ENCODE data around the gene ARAP1.

DNA sequence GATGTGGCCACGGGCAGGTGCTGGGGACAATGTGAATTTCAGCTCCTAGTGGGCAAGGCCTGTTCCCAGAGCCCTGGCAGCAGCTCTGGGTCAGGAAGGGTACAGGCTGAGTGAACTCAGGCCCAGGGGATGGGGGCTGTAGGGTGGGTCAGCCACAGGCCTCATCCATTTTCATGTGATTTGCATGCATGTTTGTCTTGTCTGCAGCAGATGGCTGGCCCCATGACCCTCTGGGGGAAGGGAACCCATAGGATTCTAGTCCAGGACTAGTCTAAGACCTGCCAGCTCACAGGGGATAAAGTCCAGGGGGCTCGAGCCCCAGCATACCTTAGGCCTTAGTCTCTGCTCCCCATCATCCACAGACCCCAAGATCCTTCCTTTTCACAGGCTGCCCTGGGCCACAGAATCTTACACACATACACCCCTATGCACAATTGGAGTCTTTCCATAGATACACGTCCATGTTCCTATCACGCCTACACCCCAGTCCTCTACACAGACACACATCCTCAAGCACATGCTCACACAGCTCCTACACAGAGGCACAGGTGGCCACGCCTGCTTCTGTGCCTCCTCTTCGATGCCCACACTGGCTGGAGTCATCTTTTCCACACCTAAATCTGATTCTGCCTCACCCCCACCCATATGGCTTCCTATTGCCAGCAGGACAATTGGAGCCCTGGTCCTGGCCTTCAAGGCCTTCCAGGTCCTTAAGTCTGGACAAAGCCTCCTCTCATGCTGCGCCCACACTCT lies 103.6 kb downstream of the ARAP1 start:
- TF ChIP-seq, protein P1, sequence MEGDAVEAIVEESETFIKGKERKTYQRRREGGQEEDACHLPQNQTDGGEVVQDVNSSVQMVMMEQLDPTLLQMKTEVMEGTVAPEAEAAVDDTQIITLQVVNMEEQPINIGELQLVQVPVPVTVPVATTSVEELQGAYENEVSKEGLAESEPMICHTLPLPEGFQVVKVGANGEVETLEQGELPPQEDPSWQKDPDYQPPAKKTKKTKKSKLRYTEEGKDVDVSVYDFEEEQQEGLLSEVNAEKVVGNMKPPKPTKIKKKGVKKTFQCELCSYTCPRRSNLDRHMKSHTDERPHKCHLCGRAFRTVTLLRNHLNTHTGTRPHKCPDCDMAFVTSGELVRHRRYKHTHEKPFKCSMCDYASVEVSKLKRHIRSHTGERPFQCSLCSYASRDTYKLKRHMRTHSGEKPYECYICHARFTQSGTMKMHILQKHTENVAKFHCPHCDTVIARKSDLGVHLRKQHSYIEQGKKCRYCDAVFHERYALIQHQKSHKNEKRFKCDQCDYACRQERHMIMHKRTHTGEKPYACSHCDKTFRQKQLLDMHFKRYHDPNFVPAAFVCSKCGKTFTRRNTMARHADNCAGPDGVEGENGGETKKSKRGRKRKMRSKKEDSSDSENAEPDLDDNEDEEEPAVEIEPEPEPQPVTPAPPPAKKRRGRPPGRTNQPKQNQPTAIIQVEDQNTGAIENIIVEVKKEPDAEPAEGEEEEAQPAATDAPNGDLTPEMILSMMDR (IDR thresholded peaks at IDR 0.05) = no peak
- no peak for TF ChIP-seq POLR2AphosphoS5 (IDR thresholded peaks at IDR 0.05)
- TF ChIP-seq POLR2A (IDR thresholded peaks at IDR 0.05) = no peak
- TF ChIP-seq EP300 (IDR thresholded peaks at IDR 0.05) = no peak

Data from sigmoid colon (tissue), 4 donors.